ENCODE measurements around the gene DEXI.
"Not testable (repeated sequence)": the region's sequence is repeated elsewhere in the genome, so short reads cannot be mapped to it uniquely, and the experiment has no call there.

Gene DEXI

GRCh38 chr16:10968498-10968897, 26.2 kb upstream of the DEXI start:
- no peak for DNase-seq

GRCh38 chr16:10967986-10968385, 25.7 kb upstream of the DEXI start:
- DNase-seq, result no peak

GRCh38 chr16:10966559-10966958, 24.3 kb upstream of the DEXI start:
- not testable (repeated sequence) for DNase-seq

- DNase-seq, result no peak
Measured at GRCh38 chr16:10966129-10966528, 23.9 kb upstream of the DEXI start.

- DNase-seq, result no peak
Measured at GRCh38 chr16:10965440-10966061, 23.3 kb upstream of the DEXI start.

- no peak for DNase-seq
Measured at GRCh38 chr16:10964891-10965326, 22.6 kb upstream of the DEXI start.

GRCh38 chr16:10964039-10964890, 22.0 kb upstream of the DEXI start:
- DNase-seq, result peak; percentile 82

- no peak for DNase-seq
Measured at GRCh38 chr16:10961231-10961630, 19.0 kb upstream of the DEXI start.

- DNase-seq, result no peak
Measured at GRCh38 chr16:10959161-10959560, 16.9 kb upstream of the DEXI start.

GRCh38 chr16:10957771-10958482, 15.7 kb upstream of the DEXI start:
- DNase-seq, result no peak

GRCh38 chr16:10954903-10955302, 12.6 kb upstream of the DEXI start:
- no peak for DNase-seq

- DNase-seq, result no peak
Measured at GRCh38 chr16:10951026-10951425, 8.8 kb upstream of the DEXI start.

- DNase-seq, result no peak
Measured at GRCh38 chr16:10950393-10950792, 8.1 kb upstream of the DEXI start.

GRCh38 chr16:10949424-10949970, 7.2 kb upstream of the DEXI start:
- no peak for DNase-seq

GRCh38 chr16:10947211-10947787, 5.0 kb upstream of the DEXI start:
- DNase-seq, result no peak

GRCh38 chr16:10946308-10946707, 4.0 kb upstream of the DEXI start:
- DNase-seq, result no peak

- no peak for DNase-seq
Measured at GRCh38 chr16:10945065-10945787, 3.0 kb upstream of the DEXI start.

GRCh38 chr16:10944249-10945064, 2.2 kb upstream of the DEXI start, which contains the start of gene CLEC16A:
TSS of gene CLEC16A (plus strand) at chr16:10944564. CDS start at chr16:10944718, 154 bp downstream.
- peak; percentile 75 for DNase-seq

- DNase-seq, result no peak
Measured at GRCh38 chr16:10943064-10943353, 741 bp upstream of the DEXI start.

GRCh38 chr16:10941935-10942351, 325 bp downstream of the DEXI start:
- not testable (repeated sequence) for DNase-seq

GRCh38 chr16:10941127-10941933, 938 bp downstream of the DEXI start:
- DNase-seq, result no peak
